GM21723 (cell line): ENCODE results near the gene GLIS1.

Experiments used
- ATAC-seq: cut with Tn5 transposase; IDR thresholded peaks from one replicate; pipeline ENCODE4 v1.9.1; 2021; ENCODE audit warnings: mild to moderate bottlenecking, moderate library complexity; ENCODE audit not compliant: unreplicated experiment

GLIS1 gene

DNA sequence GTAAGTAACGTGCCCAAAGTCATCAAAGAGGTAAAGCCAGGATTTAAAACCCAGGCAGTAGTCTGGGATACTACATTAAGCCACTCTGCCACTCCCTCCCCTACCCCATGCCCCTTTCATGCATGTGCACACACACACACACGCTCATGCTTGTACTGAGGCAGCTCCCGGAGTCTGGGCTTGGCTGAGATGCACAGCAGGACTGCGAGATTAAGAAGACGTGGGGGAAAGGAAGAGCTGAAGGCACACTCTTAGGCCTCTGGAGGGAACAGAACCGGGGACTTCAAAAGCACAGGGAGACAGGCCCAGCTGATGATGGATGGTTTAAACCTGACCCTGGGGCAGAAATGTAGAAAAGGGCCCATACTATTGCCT is 98.3 kb downstream of the GLIS1 start:
- no peak for ATAC-seq

DNA sequence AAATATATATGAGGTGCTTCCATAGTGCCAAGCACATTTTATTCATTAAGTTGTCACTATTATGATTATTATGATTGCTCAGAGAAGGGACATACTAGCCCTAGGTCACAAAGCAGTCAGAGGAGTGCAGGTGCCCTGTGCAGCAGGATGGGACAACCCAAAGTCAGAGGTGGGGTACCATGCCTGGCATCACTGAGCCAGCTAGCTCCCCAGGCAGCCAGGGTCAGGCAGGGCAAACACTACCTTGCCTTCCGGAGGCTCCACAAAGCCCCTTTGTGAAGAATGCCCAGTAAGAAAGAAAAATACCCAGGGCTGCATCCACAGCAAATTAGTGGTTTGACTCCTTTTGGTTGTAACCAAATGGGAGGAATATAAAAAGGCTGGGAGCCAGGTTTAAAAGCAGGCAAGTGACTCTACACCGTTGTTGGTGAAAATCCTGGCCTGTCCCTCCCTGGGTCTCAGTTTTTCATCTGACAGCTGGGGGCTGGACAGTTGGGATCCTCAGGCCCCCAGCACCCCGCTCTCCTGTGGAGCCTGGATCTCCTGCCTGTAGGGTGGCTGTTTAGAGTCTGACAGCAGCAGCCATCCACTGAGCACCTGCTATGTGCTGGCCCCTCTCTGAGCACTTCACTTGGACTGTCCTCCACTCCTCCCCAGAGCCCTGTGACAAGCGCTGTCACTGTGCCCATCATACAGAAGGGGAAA is 98.8 kb downstream of the GLIS1 start:
- ATAC-seq = no peak

DNA sequence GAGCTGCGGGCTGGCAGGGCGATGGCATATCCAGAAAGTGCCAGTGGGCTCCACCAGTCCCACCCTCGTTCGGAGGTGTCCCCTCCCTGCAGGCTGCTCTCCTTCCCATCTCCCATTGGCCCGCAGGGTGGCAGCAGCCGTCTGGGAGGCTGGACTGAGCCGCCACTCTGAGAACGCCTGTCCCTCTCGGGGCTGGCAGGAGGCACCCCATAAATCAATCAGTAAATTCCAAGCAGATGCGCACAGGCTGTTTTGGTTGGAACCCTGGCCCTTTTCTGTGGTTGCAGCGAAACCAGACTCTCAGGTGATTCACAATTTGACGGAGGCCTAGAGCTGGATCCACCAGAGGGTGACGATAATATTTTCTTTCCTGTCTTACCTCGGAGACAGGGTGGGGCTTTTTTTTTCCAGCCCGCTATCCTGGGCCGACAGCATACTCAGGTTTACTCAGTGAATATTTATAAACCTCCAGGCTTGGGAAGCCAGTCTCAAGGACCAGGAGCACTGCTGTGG is 99.7 kb downstream of the GLIS1 start:
- ATAC-seq = no peak

DNA sequence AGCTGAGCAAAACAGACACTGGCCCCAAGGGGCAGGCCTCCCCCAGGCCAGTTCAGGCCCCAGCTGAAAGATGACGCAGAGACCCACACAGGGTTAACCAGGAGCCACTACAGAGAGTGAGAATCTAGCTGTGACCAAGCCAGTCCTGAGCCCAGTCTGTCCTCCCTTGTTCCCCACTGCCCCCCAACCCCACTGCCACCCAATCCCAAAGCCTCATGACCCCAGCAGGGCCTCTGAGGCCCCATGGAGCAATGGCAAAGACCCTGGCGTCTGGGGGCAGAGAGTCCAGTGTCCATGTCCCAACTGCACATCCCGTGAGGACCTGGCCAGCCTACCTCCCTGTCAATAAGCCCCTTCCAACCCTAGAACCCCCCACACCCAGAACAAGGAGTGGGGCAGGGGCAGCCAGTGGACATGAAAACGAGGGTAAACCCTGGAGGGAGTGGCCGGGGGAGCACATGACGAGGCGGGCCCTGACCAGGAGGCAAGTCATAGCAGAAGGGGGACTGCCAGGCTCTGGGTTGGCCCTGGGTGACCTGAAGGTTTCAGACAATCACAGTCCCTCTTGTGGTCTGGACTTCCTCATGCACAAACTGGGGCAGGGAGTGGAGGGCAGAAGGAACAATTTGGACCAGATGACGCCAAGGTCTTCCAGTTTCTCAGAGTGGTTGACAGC is 100.5 kb downstream of the GLIS1 start:
- ATAC-seq = no peak

DNA sequence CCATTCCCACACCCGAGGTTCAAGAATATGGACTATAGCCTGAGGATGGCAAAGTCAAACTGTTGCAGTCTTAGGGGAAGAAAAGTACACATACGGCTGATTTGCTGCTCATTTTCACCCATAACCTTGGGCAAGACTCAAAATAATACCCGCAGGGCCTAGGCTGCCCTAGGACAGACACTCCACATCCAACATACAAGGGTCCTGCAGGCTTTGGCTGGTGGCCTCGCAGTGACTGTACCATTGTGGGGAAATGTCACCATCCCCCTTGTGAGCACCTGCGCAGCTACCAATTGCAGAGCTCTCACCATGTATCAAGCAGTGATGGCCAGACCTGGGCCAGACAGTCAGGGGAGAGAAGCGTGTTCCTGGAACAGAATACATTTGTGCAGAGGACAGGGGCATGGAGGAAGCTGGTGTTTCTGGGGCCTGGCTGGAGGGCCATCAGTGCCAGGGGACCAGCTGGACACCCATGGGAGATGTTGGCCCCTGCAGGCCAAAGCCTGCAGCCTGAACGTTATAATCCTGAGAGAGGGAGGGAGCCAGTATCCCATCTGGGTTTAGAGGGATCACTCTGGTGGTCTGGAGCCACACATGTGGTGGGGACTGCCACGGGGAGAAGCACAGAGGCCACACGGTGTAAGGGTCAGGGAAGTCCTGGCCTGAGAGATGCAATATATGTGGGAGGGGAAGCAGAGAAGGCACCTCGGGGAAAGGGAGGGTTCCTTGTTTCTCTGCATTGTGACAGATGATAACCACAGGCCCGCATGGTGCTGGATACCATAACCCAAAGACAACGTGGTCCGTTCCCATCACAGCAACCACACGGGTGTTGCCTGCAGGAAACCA is 101.2 kb downstream of the GLIS1 start:
- no peak for ATAC-seq

DNA sequence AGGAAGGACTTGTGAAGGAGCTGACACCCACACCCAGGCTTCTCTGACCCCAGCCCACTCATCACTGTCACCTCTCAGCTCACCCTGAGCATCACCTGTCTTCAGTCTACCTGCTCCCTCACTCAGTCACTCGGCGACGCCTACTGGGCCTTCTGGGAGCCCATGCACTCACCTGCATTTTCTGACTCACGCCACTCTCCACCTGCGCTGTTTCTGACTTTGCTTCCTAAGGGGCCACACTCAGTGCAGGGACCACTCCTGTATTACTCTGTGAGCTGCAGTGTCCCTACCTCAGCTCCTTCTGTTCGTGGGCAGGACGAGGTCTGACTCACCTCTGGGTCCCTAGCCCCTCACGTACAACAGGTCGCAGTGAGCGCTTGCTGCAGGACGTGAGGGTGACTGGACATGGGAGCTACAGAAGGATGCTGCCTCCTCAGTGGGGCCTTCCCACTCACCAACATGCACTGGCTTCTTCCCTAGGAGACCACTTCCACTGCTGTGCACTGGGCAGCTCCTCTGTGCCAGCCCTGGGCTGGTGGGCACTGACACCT is 102.3 kb downstream of the GLIS1 start:
- ATAC-seq = no peak

DNA sequence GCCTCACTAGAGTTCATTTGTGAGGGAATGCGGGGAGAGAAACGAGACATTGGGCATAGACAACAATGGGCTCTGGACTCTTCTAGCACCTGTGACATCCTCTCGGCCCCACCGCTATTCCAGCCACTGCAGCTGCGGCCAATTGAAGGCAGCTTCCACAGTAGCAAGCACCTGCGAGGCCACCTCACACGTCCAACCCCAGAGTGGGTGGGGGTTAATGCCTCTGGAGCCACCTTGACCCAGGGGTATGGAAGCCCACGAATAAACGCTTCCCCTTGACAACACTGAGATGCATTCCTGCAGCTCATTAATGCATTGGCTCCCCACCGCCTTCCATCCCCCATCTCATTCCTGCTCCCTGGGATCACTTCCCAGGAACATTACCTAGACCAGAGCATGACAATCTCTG is 104.4 kb downstream of the GLIS1 start:
- ATAC-seq = no peak

DNA sequence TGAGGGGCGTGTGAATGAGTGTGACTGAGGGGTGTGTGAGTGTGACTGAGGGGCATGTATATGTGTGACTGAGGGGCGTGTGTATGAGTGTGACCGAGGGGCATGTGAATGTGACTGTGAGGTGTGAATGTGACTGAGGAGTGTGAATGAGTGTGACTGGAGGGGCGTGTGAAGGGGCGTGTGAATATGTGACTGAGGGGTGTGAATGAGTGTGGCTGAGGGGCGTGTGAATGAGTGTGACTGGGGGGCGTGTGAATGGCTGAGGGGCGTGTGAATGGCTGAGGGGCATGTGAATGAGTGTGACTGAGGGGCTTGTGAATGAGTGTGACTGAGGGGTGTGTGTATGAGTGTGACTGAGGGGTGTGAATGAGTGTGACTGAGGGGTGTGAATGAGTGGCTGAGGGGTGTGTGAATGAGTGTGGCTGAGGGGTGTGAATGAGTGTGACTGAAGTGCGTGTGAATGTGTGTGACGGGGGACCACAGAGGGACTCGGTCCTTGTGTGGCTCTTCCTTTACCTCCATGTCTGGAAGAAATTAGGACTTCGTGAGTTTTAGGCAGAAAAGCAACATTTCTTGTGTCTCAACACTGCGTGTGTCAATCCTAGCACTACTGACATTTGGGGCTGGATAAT is 105.8 kb downstream of the GLIS1 start:
- no peak for ATAC-seq

DNA sequence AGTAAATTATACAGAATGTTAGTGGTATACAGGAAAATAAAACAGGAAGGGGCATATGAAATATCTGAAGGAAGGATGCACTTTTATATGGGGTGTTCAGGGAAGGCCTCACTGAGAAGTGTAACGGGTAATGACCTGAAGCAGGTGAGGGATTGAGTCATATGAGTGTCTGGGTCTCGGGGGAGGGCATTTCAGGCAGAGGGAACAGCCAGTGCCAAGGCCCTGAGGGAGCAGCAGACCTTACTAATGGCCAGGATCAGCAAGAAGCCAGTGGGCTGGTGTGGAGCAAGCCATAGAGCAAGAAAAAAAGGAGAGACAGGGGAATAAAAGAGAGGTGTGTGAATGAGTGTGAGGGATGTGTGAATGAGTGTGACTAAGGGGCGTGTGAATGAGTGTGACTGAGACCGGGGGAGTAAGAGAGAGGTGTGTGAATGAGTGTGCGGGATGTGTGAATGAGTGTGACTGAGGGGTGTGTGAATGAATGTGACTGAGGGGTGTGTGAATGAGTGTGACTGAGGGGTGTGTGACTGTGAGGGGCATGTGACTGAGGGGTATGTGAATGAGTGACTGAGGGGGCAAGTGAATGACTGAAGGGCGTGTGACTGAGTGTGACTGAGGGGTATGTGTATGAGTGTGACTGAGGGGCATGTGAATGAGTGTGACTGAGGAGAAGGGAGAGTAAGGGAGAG is 107.2 kb downstream of the GLIS1 start:
- no peak for ATAC-seq

DNA sequence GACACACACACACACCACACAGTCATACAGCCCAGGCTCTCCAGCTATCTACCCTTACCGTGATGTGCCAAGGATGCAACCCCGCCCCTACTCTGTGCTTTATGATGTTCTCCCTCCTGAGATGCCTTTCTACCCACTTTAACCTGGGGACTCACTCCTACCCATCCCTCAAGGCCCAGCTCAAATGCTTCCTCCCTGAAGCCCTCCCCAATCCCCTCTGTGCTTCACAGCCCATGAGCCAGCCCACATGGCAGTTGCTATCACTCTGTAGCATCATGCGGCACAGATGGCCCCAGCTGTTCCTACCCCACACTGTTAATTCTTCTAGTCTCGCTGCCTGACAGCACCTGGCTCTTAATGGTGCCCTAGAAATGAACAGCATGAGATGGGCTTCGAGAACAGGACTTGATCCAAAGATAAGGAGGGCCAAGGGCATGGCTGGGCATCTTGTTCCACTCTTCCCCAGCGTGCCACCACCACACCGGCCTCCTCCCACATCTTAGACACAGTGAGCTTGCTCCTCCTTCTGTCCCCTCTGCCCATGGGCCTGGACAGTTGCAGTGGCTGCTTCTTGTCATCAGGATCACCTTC is 109.8 kb downstream of the GLIS1 start:
- no peak for ATAC-seq

DNA sequence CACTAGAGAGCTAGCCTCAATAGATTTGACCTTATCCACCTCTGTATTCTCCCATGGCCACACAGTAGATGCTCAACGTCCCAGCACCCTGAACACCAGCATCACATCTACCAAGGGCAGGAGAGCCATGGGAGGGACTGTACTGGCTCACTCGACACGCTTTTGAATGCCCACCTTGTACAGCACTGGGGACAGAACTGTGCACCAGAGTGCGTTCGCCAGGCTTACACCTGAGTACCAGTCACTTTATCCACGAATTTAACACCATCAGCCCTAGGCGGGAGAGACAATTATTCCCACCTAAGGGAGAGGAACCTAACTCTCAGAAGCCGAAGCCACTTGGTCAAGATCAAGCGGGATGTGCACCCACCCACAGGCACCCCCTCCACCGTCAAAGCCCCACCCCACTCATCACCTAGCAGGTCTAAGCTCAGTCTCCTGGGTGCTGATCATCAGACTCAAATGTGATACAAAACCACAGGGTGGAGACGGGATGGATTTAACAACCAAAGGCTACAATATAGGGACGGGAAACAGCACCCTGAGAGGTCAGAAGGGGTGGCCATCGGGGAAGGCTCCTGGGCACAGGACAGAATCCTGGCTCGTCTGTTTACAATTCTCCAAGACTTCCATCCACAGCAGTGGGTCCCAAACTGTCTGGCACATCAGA is 110.5 kb downstream of the GLIS1 start:
- no peak for ATAC-seq

DNA sequence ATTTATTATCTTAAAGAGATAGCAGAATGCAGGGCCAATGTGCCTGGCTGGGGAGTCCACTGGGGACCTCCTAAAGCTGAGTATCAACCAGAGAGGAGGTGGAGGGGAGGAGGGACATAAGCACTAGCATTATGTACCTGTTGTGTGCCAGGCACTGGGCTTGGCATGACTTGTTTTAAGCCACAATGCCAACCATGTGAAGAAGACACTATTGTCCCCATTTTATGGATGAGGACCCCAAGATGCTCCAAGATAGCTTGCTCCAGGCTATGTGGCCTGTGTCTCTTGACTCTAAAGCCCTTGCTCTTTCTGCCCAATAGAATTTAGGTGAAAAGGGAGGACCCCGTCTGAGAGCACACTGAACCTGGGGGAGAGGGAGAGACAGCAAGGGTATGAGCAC is 111.3 kb downstream of the GLIS1 start:
- ATAC-seq = no peak

DNA sequence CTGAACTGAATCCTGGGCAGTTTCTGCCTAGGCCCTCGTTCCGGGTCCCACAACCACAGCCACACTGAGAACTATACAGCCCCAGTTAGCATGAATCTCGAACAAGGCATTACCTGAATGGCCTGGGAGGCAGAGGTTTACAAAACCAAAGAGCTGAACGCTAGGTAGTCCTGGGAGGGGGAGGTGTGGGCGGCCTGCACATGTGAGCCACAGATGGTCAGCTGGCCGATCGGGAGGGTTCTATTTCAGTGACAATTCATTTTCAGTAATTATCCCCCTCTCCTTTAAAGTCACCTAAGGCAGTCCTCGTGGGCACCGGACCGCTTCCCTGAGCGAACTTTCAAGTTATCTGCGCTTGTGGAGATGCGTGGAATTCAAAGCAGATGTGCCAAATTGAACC is 111.9 kb downstream of the GLIS1 start:
- no peak for ATAC-seq

DNA sequence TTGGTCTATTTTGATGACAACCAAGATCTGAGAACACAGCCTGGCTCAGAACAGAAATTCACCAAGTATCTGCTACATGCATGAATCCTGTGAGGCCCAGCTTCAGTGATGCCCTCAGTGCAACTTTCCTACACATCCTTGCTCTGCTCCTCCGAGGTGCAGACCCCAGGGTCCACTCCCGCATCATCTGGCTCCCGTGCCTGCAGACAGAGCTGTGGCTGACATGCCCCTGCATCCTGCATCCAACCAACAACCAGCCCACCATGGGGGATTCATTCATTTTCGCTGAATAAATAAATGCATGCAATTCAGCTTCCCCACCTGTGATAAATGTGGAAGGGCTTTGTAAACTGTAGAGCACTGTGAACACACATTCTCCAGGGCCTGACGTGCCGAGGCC is 112.3 kb downstream of the GLIS1 start:
- ATAC-seq = no peak

DNA sequence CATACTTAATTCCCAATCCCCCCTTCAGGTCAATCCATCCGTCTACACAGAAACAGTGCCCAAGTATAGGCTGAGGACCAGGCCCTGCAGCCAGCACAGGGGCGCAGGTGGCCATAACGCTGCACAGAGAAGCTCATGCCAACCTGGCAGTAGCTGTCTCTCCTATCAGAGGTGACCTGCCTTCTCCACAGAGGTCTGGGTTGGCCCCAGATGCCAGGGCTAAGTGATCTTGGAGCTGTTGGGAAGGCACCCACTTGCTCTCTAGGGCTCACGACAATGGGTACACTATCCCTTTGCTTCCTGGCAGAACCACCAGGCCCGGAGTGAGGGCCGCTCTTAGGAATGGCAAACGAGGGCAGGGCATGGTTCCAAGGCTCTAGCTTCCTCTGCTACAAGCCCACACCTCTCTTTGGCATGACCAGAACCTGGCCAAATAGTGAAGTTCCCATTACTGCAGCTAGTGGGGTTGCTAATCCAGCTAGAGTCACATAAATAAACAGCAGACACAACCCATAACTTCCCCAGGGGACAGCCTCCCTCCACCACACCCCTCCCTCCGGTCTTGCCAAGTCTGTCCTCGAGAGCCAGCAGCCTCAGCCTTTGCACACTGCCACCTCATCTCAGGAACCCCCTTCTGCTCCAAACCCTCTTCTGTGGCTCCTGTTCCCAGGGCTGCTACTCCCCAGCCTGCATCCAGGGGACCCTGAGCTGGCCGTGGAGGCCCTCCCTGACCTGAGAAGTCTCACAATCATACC is 113.0 kb downstream of the GLIS1 start:
- no peak for ATAC-seq

DNA sequence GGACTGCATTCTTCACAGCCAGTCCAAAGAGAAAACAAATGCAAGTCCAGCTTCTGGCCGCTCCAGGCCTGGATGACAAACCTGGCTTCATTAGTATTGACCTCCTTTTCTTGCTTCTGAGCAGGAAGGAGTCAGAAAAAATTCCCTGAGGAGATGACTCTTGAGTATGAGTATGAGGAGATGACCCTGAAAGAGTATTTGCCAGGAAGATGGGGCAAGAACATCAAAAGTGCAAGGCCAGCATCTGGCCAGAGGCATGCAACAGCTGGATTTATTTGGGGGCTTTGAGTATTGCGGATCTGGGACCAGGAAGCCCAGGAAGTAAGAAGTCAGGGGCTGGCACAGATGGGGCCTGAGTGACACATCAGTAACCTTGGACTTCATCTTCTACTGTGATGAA is 113.9 kb downstream of the GLIS1 start:
- ATAC-seq = no peak

DNA sequence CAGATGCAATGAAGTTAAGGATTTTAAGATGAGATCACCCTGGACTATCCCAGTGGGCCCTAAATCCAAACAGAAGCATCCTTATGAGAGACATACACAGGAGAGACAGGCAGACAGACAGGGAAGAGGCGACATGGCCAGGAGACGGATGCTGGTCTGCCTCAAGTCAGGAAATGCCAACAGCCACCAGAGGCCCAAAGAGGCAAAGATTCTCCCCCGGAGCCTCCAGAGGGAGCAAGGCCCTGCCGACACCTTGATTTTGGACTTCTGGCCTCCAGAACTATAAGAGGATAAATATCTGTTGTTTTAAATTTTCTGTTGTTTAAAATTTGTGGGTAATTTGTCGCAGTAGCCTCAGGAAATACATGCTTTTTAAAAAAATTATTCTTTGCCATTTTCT is 116.4 kb downstream of the GLIS1 start:
- ATAC-seq = no peak

DNA sequence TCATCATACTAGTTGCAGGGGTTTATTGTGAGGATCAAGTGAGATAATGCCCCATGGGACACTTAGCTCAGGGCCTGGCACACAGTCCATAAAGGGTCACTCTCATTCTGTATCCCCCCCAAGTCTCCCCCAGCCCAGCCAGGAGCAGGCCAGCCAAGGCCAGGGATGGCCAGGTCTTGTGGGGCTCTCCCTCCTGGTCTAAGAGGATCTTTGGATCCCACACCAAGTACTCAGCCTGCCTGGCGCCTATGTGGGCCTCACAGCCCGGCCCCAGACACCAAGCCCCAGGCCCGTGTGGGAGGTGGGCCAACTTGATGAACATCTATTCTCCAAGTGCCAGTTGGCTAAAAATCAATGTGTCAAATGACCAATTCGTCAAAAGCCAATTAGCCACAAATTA is 117.8 kb downstream of the GLIS1 start:
- no peak for ATAC-seq
